Caco-2 (cell line): ENCODE measurements around the gene NUDCD3. TPM values are rescaled to one million over a fixed set of nuclear protein-coding genes. Genes with fewer than 3 reads are reported as not detected.
A peak's percentile ranks its signal among the peaks of the same experiment; 100 is the strongest.

ENCODE experiments used
- BruUV-seq: library from RNA; stranded (reverse); fragments of 400-500 nt; replicated peaks from 2 replicates; lab custom pipeline; 2021; lab: Mats Ljungman, UMichigan
- CTCF ChIA-PET: fragments of 300-600 bp; sonication (Branson Sonifier 250); formaldehyde crosslinking; loops from one replicate; lab custom pipeline; 2022; ENCODE audit warnings: antibody characterized with exemption; lab: Charles Lee
- POLR2A ChIA-PET: fragments of 300-600 bp; sonication (Branson Sonifier 250); formaldehyde crosslinking; loops from one replicate; lab custom pipeline; 2022; ENCODE audit warnings: antibody characterized with exemption; lab: Charles Lee
- DNase-seq, 2 experiments: peaks; one replicate each; pipeline versions ENCODE4 v3.0.0 to v3.0.0-alpha.2; 2020 to 2022
- H3K27me3 ChIP-seq: replicated peaks from 2 replicates; pipeline ENCODE4 v1.6.0; 2011; ENCODE audit warnings: low read length; ENCODE audit not compliant: control insufficient read depth, insufficient read depth
- H3K36me3 ChIP-seq: 2 replicates; pipeline ENCODE4 v1.5.1; 2011; ENCODE audit warnings: low read length; ENCODE audit not compliant: control insufficient read depth, insufficient read depth
- H3K4me1 ChIP-seq: fragments of 250-450 bp; sonication (Bioruptor Pico); 2 replicates; pipeline ENCODE4 v1.5.1; 2020; ENCODE audit warnings: mild to moderate bottlenecking
- H3K4me3 ChIP-seq: 2 replicates; pipeline ENCODE4 v1.5.1; 2011; ENCODE audit warnings: low read depth, mild to moderate bottlenecking, control low read depth, low read length
- H3K9me3 ChIP-seq: fragments of 250-450 bp; sonication (Bioruptor Pico); 2 replicates; pipeline ENCODE4 v1.5.1; 2020; ENCODE audit warnings: mild to moderate bottlenecking, moderate library complexity
- H3K27ac Mint-ChIP-seq: one replicate; pipeline ENCODE4 v1.8.0; 2022; ENCODE audit warnings: mixed read lengths; ENCODE audit not compliant: unreplicated experiment
- H3K27me3 Mint-ChIP-seq: one replicate; pipeline ENCODE4 v1.8.0; 2022; ENCODE audit warnings: mixed read lengths; ENCODE audit not compliant: insufficient read depth, unreplicated experiment
- H3K36me3 Mint-ChIP-seq: one replicate; pipeline ENCODE4 v1.8.0; 2022; ENCODE audit warnings: mild to moderate bottlenecking, mixed read lengths; ENCODE audit not compliant: insufficient read depth, unreplicated experiment
- H3K4me1 Mint-ChIP-seq: one replicate; pipeline ENCODE4 v1.8.0; 2022; ENCODE audit warnings: low read depth, mixed read lengths; ENCODE audit not compliant: unreplicated experiment
- H3K4me3 Mint-ChIP-seq: one replicate; pipeline ENCODE4 v1.8.0; 2022; ENCODE audit warnings: mild to moderate bottlenecking, moderate library complexity, mixed read lengths; ENCODE audit not compliant: unreplicated experiment
- H3K9me3 Mint-ChIP-seq: one replicate; pipeline ENCODE4 v1.8.0; 2022; ENCODE audit warnings: mixed read lengths; ENCODE audit not compliant: unreplicated experiment
- CTCF ChIP-seq, 2 experiments: fragments of 200-600 bp in 1 of 2; IDR thresholded peaks; 1 replicate in 1 of 2; 2 replicates in 1 of 2; pipeline versions ENCODE4 v1.5.1 to v1.8.0; 2011 to 2022; ENCODE audit warnings: antibody characterized with exemption in 1 of 2, control low read depth in 1 of 2, inconsistent platforms in 1 of 2, low read depth in 1 of 2, low read length in 1 of 2, mild to moderate bottlenecking in 1 of 2, moderate library complexity in 1 of 2; ENCODE audit not compliant: insufficient read depth in 1 of 2, severe bottlenecking in 1 of 2, unreplicated experiment in 1 of 2
- intact Hi-C: fragments of 100-400 bp; cut with micrococcal nuclease; formaldehyde crosslinking; loops from one replicate; pipeline ENCODE4 v1.10.0; 2022; ENCODE audit not compliant: unreplicated experiment
- total RNA-seq: library from RNA; stranded (reverse); gene quantifications from 2 replicates; pipeline ENCODE4 v1.2.3, GENCODE V29; 2022

The NUDCD3 gene
- total RNA-seq, 1 experiment from 2014 or later: 116 TPM

GRCh38 chr7:44477063-44477830, 13.2 kb downstream of the NUDCD3 start:
- Histone ChIP-seq H3K9me3 (no peaks in the 10 kb centered on the region), H3K4me3 (no peak overlapping the region), H3K4me1 (peaks cover 16% of the 10 kb centered on the region), H3K27me3 (no peaks in the 10 kb centered on the region), H3K36me3 (peaks cover 2% of the 10 kb centered on the region)
- ChIA-PET CTCF (interaction anchor here (0.7 kb wide), 1 partner anchor 240 kb away, joined by 6 read pairs; no protein-coding TSS in a partner anchor), POLR2A (no interaction called here)
- Mint-ChIP-seq H3K27me3 (no peaks in the 10 kb centered on the region), H3K27ac (no peak overlapping the region), H3K36me3 (peaks cover 64% of the 10 kb centered on the region), H3K9me3 (peaks cover under 1% of the 10 kb centered on the region), H3K4me3 (no peak overlapping the region), H3K4me1 (peaks cover 38% of the 10 kb centered on the region)
- intact Hi-C loops: loop anchor here (1.0 to 10.0 kb wide), 4 partner anchors 46 to 342 kb away; no protein-coding TSS in a partner anchor
- DNase-seq: peak; percentile 68 to 77
- no TSS peak for BruUV-seq
- peak; percentile 91 to 92 for TF ChIP-seq CTCF (IDR thresholded peaks at IDR 0.05; ENCODE audit: insufficient read depth in 1 of 2, low read depth in 1 of 2, low read length in 1 of 2, severe bottlenecking in 1 of 2, unreplicated experiment in 1 of 2)

- peaks cover 38% of the 10 kb centered on the region for H3K4me1 Mint-ChIP-seq
- peaks cover 61% of the 10 kb centered on the region for H3K36me3 Mint-ChIP-seq
- BruUV-seq: no TSS peak
- no peak for TF ChIP-seq CTCF (IDR thresholded peaks at IDR 0.05; ENCODE audit: insufficient read depth in 1 of 2, low read depth in 1 of 2, low read length in 1 of 2, severe bottlenecking in 1 of 2, unreplicated experiment in 1 of 2)
- Histone ChIP-seq H3K27me3 (no peaks in the 10 kb centered on the region), H3K4me3 (no peak overlapping the region), H3K9me3 (no peaks in the 10 kb centered on the region), H3K4me1 (peaks cover 16% of the 10 kb centered on the region), H3K36me3 (no peaks in the 10 kb centered on the region; the same call in none of the 2 replicates)
- H3K4me3 Mint-ChIP-seq: no peak overlapping the region
- H3K27me3 Mint-ChIP-seq: no peaks in the 10 kb centered on the region
- H3K27ac Mint-ChIP-seq: no peak overlapping the region
- no peak for DNase-seq
- ChIA-PET POLR2A (no interaction called here), CTCF (no interaction called here)
- H3K9me3 Mint-ChIP-seq: no peaks in the 10 kb centered on the region
- intact Hi-C loops: loop anchor here (2.0 to 10.0 kb wide), 2 partner anchors 46 to 342 kb away; no protein-coding TSS in a partner anchor
These were observed 14.1 kb downstream of the NUDCD3 start for GRCh38 chr7:44476313-44476712.

GRCh38 chr7:44473295-44473694, 17.2 kb downstream of the NUDCD3 start:
- Histone ChIP-seq H3K27me3 (no peaks in the 10 kb centered on the region), H3K4me3 (no peak overlapping the region), H3K9me3 (no peaks in the 10 kb centered on the region), H3K36me3 (no peaks in the 10 kb centered on the region; the same call in none of the 2 replicates), H3K4me1 (peaks cover 16% of the 10 kb centered on the region)
- POLR2A ChIA-PET: interaction anchor here (1.0 kb wide), 1 partner anchor 17 kb away, joined by 4 read pairs; the partner anchor contains the start of gene NUDCD3
- H3K9me3 Mint-ChIP-seq: no peaks in the 10 kb centered on the region
- peaks cover 60% of the 10 kb centered on the region for H3K36me3 Mint-ChIP-seq
- no TSS peak for BruUV-seq
- peak; percentile 49 to 56 for DNase-seq
- no peak overlapping the region for H3K4me3 Mint-ChIP-seq
- H3K4me1 Mint-ChIP-seq: peaks cover 38% of the 10 kb centered on the region
- H3K27ac Mint-ChIP-seq: peak overlapping the region; percentile 84
- H3K27me3 Mint-ChIP-seq: no peaks in the 10 kb centered on the region
- CTCF ChIA-PET: no interaction called here
- intact Hi-C loops: loop anchor here (10.0 kb wide), 1 partner anchor 338 kb away; no protein-coding TSS in a partner anchor
- TF ChIP-seq CTCF (IDR thresholded peaks at IDR 0.05; ENCODE audit: insufficient read depth in 1 of 2, low read depth in 1 of 2, low read length in 1 of 2, severe bottlenecking in 1 of 2, unreplicated experiment in 1 of 2): no peak
